GM12878 (cell line): ENCODE results near the gene RPGRIP1. TPM values are rescaled to one million over a fixed set of nuclear protein-coding genes. Genes with fewer than 3 reads are reported as not detected.

ENCODE experiments used
- ATAC-seq: fragments of 200-7000 bp; cut with Tn5 transposase; 3 replicates; pipeline ENCODE4 v1.9.1; 2020; ENCODE audit warnings: mild to moderate bottlenecking, moderate library complexity
- BruUV-seq: library from RNA; stranded (reverse); fragments of 400-500 nt; replicated peaks from 2 replicates; lab custom pipeline; 2021; lab: Mats Ljungman, UMichigan
- CTCF ChIA-PET: fragments of 300-600 bp; sonication (Branson Sonifier 250); formaldehyde crosslinking; extraction: SDS; loops from one replicate; lab custom pipeline; 2021; ENCODE audit warnings: inconsistent platforms; lab: Yijun Ruan, JAX
- POLR2A ChIA-PET: fragments of 350-600 bp; formaldehyde crosslinking; extraction: SDS; loops from one replicate; lab custom pipeline; 2021; ENCODE audit warnings: inconsistent platforms; lab: Charles Lee
- RAD21 ChIA-PET: fragments of 300-600 bp; sonication (Branson Sonifier 250); formaldehyde crosslinking; loops from one replicate; lab custom pipeline; 2023; ENCODE audit warnings: antibody characterized with exemption; ENCODE audit not compliant: unreplicated experiment; lab: Charles Lee
- SMC1A ChIA-PET: fragments of 300-600 bp; sonication (Branson Sonifier 250); formaldehyde crosslinking; loops from one replicate; lab custom pipeline; 2023; ENCODE audit not compliant: unreplicated experiment, uncharacterized antibody; lab: Charles Lee
- DNase-seq: peaks from one replicate; pipeline ENCODE4 v3.0.0-alpha.2; 2011; ENCODE audit warnings: low read depth, low spot score
- FAIRE-seq: peaks from 3 replicates; lab custom pipeline; 2011; peaks lifted over from hg19 to GRCh38; lab: Jason Lieb, UNC
- H2AFZ ChIP-seq: 2 replicates; pipeline ENCODE4 v1.6.0; 2011; ENCODE audit warnings: low read depth, low read length, control low read depth; ENCODE audit not compliant: control insufficient read depth
- H3K27ac ChIP-seq: 2 replicates; pipeline ENCODE4 v1.5.1; 2011; ENCODE audit warnings: control low read depth; ENCODE audit not compliant: control insufficient read depth, insufficient read depth
- H3K27me3 ChIP-seq, 2 experiments: replicated peaks in 1 of 2; 2 replicates each; pipeline versions ENCODE4 v1.6.0 to v1.6.1; 2011; ENCODE audit warnings: low read length in 1 of 2; ENCODE audit not compliant: control insufficient read depth in 2 of 2, insufficient read depth in 2 of 2
- H3K36me3 ChIP-seq, 2 experiments: 2 replicates each; pipeline ENCODE4 v1.5.1; 2011; ENCODE audit warnings: low read length in 1 of 2; ENCODE audit not compliant: control insufficient read depth in 2 of 2, insufficient read depth in 2 of 2
- H3K4me1 ChIP-seq: 2 replicates; pipeline ENCODE4 v1.6.1; 2011; ENCODE audit warnings: mild to moderate bottlenecking, low read length, moderate library complexity, mixed read lengths; ENCODE audit not compliant: control insufficient read depth, insufficient read depth
- H3K4me2 ChIP-seq: 2 replicates; pipeline ENCODE4 v1.6.0; 2011; ENCODE audit warnings: control low read depth; ENCODE audit not compliant: control insufficient read depth, insufficient read depth
- H3K4me3 ChIP-seq: fragments of 200-600 bp; sonication (generic); 2 replicates; pipeline ENCODE4 v1.5.1; 2016
- H3K79me2 ChIP-seq: 2 replicates; pipeline ENCODE4 v1.6.0; 2011; ENCODE audit warnings: low read length; ENCODE audit not compliant: control insufficient read depth, insufficient read depth
- H3K9ac ChIP-seq: 2 replicates; pipeline ENCODE4 v1.8.0; 2011; ENCODE audit warnings: low read length, control low read depth, mixed read lengths; ENCODE audit not compliant: control insufficient read depth, insufficient read depth
- H3K9me3 ChIP-seq: replicated peaks from 3 replicates; pipeline ENCODE4 v1.5.1; 2011; ENCODE audit warnings: mild to moderate bottlenecking, low read length; ENCODE audit not compliant: control insufficient read depth, insufficient read depth
- H4K20me1 ChIP-seq: 2 replicates; pipeline ENCODE4 v1.6.0; 2011; ENCODE audit not compliant: control insufficient read depth, insufficient read depth
- ATF2 ChIP-seq: IDR thresholded peaks from 2 replicates; pipeline ENCODE4 v1.6.1; 2012; ENCODE audit warnings: low read length, inconsistent platforms
- CTCF ChIP-seq, 3 experiments: IDR thresholded peaks in 2 of 3; conservative IDR thresholded peaks in 1 of 3; 2 replicates each; pipeline ENCODE4 v1.5.1; 2011; ENCODE audit warnings: low read depth in 3 of 3, low read length in 3 of 3, mild to moderate bottlenecking in 3 of 3, control low read depth in 2 of 3, moderate library complexity in 2 of 3, inconsistent platforms in 1 of 3, mixed read lengths in 1 of 3; ENCODE audit not compliant: control insufficient read depth in 2 of 3, insufficient read depth in 1 of 3; ENCODE audit errors: extremely low read depth in 1 of 3
- EED ChIP-seq: sonication (generic); IDR thresholded peaks from 2 replicates; pipeline ENCODE4 v1.6.1; 2016; ENCODE audit warnings: antibody characterized with exemption, low read depth
- ETV6 ChIP-seq, 2 experiments: fragments of 450-650 bp in 1 of 2; IDR thresholded peaks in 1 of 2; conservative IDR thresholded peaks in 1 of 2; 2 replicates each; pipeline ENCODE4 v1.6.1; 2014; ENCODE audit warnings: antibody characterized with exemption in 1 of 2, borderline replicate concordance in 1 of 2, low read depth in 1 of 2, mild to moderate bottlenecking in 1 of 2, moderate library complexity in 1 of 2
- HDAC2 ChIP-seq: fragments of 200-600 bp; sonication (generic); IDR thresholded peaks from 2 replicates; pipeline ENCODE4 v1.6.1; 2017
- NFIC ChIP-seq: IDR thresholded peaks from 2 replicates; pipeline ENCODE4 v1.6.1; 2012; ENCODE audit warnings: low read depth, mild to moderate bottlenecking, inconsistent platforms, low read length, moderate library complexity
- POLR2AphosphoS5 ChIP-seq: IDR thresholded peaks from 2 replicates; pipeline ENCODE4 v1.6.1; 2011; ENCODE audit warnings: mild to moderate bottlenecking, low read length, inconsistent platforms
- RAD21 ChIP-seq: IDR thresholded peaks from 2 replicates; pipeline ENCODE4 v1.6.1; 2011; ENCODE audit warnings: mild to moderate bottlenecking, low read depth, low read length, moderate library complexity; ENCODE audit not compliant: insufficient read depth
- SREBF2 ChIP-seq: IDR thresholded peaks from 2 replicates; pipeline ENCODE4 v1.6.1; 2012; ENCODE audit warnings: mild to moderate bottlenecking, low read length
- STAT1 ChIP-seq: fragments of 450-650 bp; conservative IDR thresholded peaks from 2 replicates; pipeline ENCODE4 v1.6.1; 2014; ENCODE audit warnings: antibody characterized with exemption, mild to moderate bottlenecking
- TCF7 ChIP-seq: IDR thresholded peaks from 2 replicates; pipeline ENCODE4 v1.6.1; 2014; ENCODE audit warnings: antibody characterized with exemption, borderline replicate concordance
- ZNF217 ChIP-seq: fragments of 450-650 bp; IDR thresholded peaks from 2 replicates; pipeline ENCODE4 v1.6.1; 2017; ENCODE audit warnings: antibody characterized with exemption, mild to moderate bottlenecking
- WGBS: methylation state at CpG from one replicate; pipeline ENCODE4 v1.1.6; 2016; ENCODE audit warnings: low lambda C conversion rate; ENCODE audit not compliant: insufficient replicate concordance, insufficient coverage; ENCODE audit errors: missing lambda C conversion rate; 5-methylcytosine and 5-hydroxymethylcytosine counted together
- in situ Hi-C: fragments of 300-500 bp; cut with MboI; formaldehyde crosslinking; loops from 9 replicates; pipeline ENCODE4 v1.14.3; 2018; ENCODE audit warnings: mixed read lengths
- intact Hi-C: fragments of 100-400 bp; cut with micrococcal nuclease; formaldehyde crosslinking; loops from one replicate; pipeline ENCODE4 v1.14.2; 2022; ENCODE audit not compliant: unreplicated experiment
- polyA plus RNA-seq, 11 experiments: library from polyadenylated mRNA; depleted of rRNA in 4 of 11; unstranded in 6 of 11; stranded (reverse) in 5 of 11; fragments of >200 nt; fragmentation: Nextera tagmentation in 4 of 11; fragmentation: Illumina TruSeq in 1 of 11; extraction: Ambion mirVana in 4 of 11; extraction: Trizol in 1 of 11; gene quantifications; 1 replicate in 1 of 11; 2 replicates in 10 of 11; pipeline versions ENCODE4 v1.2.1 to v1.2.3, GENCODE V29; 2011 to 2016; ENCODE audit warnings: inconsistent platforms in 2 of 11, missing spikeins in 2 of 11, low read depth in 1 of 11
- total RNA-seq, 4 experiments: library from RNA; depleted of rRNA in 3 of 4; stranded (reverse); fragments of >200 nt in 3 of 4; fragmentation: Illumina TruSeq in 1 of 4; extraction: Trizol in 1 of 4; gene quantifications; 2 replicates each; pipeline versions ENCODE4 v1.2.1 to v1.2.3, GENCODE V29; 2013 to 2021

RPGRIP1 gene
- total and polyA plus RNA-seq, 10 of the 15 experiments (the other 5 are each of a cell fraction or from before 2014, with no cell fraction given): 0.07 to 1.1 (median 0.30) TPM; not detected in 1

GRCh38 chr14:21240417-21240816 is 39.5 kb upstream of the RPGRIP1 start:
- intact Hi-C loops: no loop called here
- POLR2A ChIA-PET: interaction anchor here (1.0 kb wide), 1 partner anchor 140 kb away, joined by 3 read pairs; no protein-coding TSS in a partner anchor
- H3K27me3 ChIP-seq: no peaks in the 10 kb centered on the region
- peaks cover 3 to 34% of the 10 kb centered on the region in 2 experiments for H3K36me3 ChIP-seq
- no TSS peak for BruUV-seq
- SMC1A ChIA-PET: interaction anchor here (1.3 to 2.0 kb wide), 2 partner anchors 13 to 24 kb away, joined by 4 to 8 read pairs; no protein-coding TSS in a partner anchor
- peaks cover 91% of the 10 kb centered on the region for H3K79me2 ChIP-seq
- DNase-seq (no peak), FAIRE-seq (no peak), ATAC-seq (no peak)
- 0 out of 2 replicates have a peak, but pooled peaks have one; percentile 13 for TF ChIP-seq POLR2AphosphoS5
- no peak for TF ChIP-seq ZNF217
- H3K9me3 ChIP-seq: no peaks in the 10 kb centered on the region
- in situ Hi-C loops: no loop called here
- H2AFZ ChIP-seq: no peak overlapping the region
- peaks cover 8% of the 10 kb centered on the region for H3K4me1 ChIP-seq
- H3K27ac ChIP-seq: no peak overlapping the region
- CTCF ChIA-PET: interaction anchor here (1.0 to 2.7 kb wide), 5 partner anchors 14 to 215 kb away, joined by 3 to 11 read pairs (median 6); partner anchors contain the start of gene CHD8
- no peak overlapping the region for H3K4me3 ChIP-seq
- H4K20me1 ChIP-seq: peaks cover 3% of the 10 kb centered on the region; the same call in 1 of the 2 replicates
- no peak overlapping the region for H3K4me2 ChIP-seq
- WGBS: 79% methylated on average over 2 of the region's 2 CpGs
- RAD21 ChIA-PET: interaction anchor here (0.8 kb wide), 1 partner anchor 25 kb away, joined by 3 read pairs; no protein-coding TSS in a partner anchor
- no peak overlapping the region for H3K9ac ChIP-seq

GRCh38 chr14:21241218-21241819 is 38.6 kb upstream of the RPGRIP1 start:
- in situ Hi-C loops (no loop called here), intact Hi-C loops (no loop called here)
- ChIA-PET SMC1A (interaction anchor here (0.7 to 1.3 kb wide), 4 partner anchors 24 to 174 kb away, joined by 3 read pairs; no protein-coding TSS in a partner anchor), POLR2A (interaction anchor here (1.0 kb wide), 2 partner anchors 13 to 139 kb away, joined by 3 read pairs; no protein-coding TSS in a partner anchor), RAD21 (no interaction called here), CTCF (interaction anchor here (0.6 to 2.7 kb wide), 11 partner anchors 9 to 315 kb away, joined by 3 to 14 read pairs (median 6); no protein-coding TSS in a partner anchor)
- Histone ChIP-seq H3K36me3 (peaks cover 6 to 32% of the 10 kb centered on the region in 2 experiments), H3K79me2 (peaks cover 89% of the 10 kb centered on the region), H3K27ac (no peak overlapping the region), H3K9me3 (no peaks in the 10 kb centered on the region), H3K4me3 (no peak overlapping the region), H2AFZ (no peak overlapping the region), H3K27me3 (no peaks in the 10 kb centered on the region), H3K4me1 (no peaks in the 10 kb centered on the region; the same call in 1 of the 2 replicates), H3K9ac (no peak overlapping the region), H4K20me1 (peaks cover 3% of the 10 kb centered on the region; the same call in 1 of the 2 replicates), H3K4me2 (no peak overlapping the region)
- 100% methylated on average over 1 of the region's 1 CpG for WGBS
- FAIRE-seq (no peak), ATAC-seq (no peak), DNase-seq (no peak)
- BruUV-seq: no TSS peak
- TF ChIP-seq RAD21: 0 out of 2 replicates have a peak, but pooled peaks have one; percentile 21
- no peak for TF ChIP-seq NFIC
- TF ChIP-seq CTCF (IDR thresholded peaks at IDR 0.05 in 2 of 3, conservative IDR thresholded peaks at IDR 0.05 in 1 of 3; ENCODE audit: control insufficient read depth in 2 of 3, extremely low read depth in 1 of 3, insufficient read depth in 1 of 3, low read depth in 3 of 3, low read length in 3 of 3): peak in 1 of 3 experiments; percentile 37; a peak in 2 of 6 replicates
- no peak for TF ChIP-seq TCF7
- TF ChIP-seq SREBF2: no peak
- TF ChIP-seq HDAC2: no peak
- no peak for TF ChIP-seq ETV6 (conservative IDR thresholded peaks at IDR 0.05 in 1 of 2, IDR thresholded peaks at IDR 0.05 in 1 of 2; ENCODE audit: borderline replicate concordance in 1 of 2, low read depth in 1 of 2)
- no peak for TF ChIP-seq STAT1
- peak; percentile 8; the same call in 1 of the 2 replicates for TF ChIP-seq ATF2
- no peak for TF ChIP-seq EED
